IMR-90 (cell line): ENCODE data around the gene PRELP. TPM values are rescaled to one million over a fixed set of nuclear protein-coding genes. Genes with fewer than 3 reads are reported as not detected.

Experiments
- ATAC-seq: fragments of 200-7000 bp; cut with Tn5 transposase; 2 replicates; pipeline ENCODE4 v1.9.1; 2020; ENCODE audit warnings: low read depth, mild to moderate bottlenecking, moderate library complexity
- BruUV-seq: library from RNA; stranded (reverse); fragments of 400-500 nt; replicated peaks from 2 replicates; lab custom pipeline; 2021; lab: Mats Ljungman, UMichigan
- CTCF ChIA-PET: fragments of 300-600 bp; formaldehyde crosslinking; extraction: SDS; loops from one replicate; lab custom pipeline; 2021; ENCODE audit warnings: antibody characterized with exemption; lab: Yijun Ruan, JAX
- POLR2A ChIA-PET: fragments of 300-600 bp; sonication (Branson Sonifier 250); formaldehyde crosslinking; loops from one replicate; lab custom pipeline; 2022; ENCODE audit warnings: antibody characterized with exemption; ENCODE audit not compliant: unreplicated experiment; lab: Charles Lee
- DNase-seq: peaks from one replicate; pipeline ENCODE4 v3.0.0; 2013
- H2AFZ ChIP-seq: replicated peaks from 2 replicates; pipeline ENCODE3; 2013; ENCODE audit warnings: low read length, mild to moderate bottlenecking; ENCODE audit not compliant: poor library complexity
- H2AK5ac ChIP-seq: 2 replicates; pipeline ENCODE4 v1.6.1; 2013; ENCODE audit warnings: low read depth, low read length, inconsistent platforms
- H2AK9ac ChIP-seq: replicated peaks from 2 replicates; pipeline ENCODE3; 2013; ENCODE audit warnings: mild to moderate bottlenecking, low read depth, low read length, moderate library complexity; ENCODE audit not compliant: poor library complexity
- H2BK120ac ChIP-seq: 2 replicates; pipeline ENCODE4 v1.6.1; 2013; ENCODE audit warnings: low read depth, low read length, inconsistent platforms
- H2BK15ac ChIP-seq: 3 replicates; pipeline ENCODE4 v1.6.1; 2013; ENCODE audit warnings: low read depth, low read length, inconsistent platforms
- H2BK20ac ChIP-seq: 2 replicates; pipeline ENCODE4 v1.6.1; 2013; ENCODE audit warnings: low read depth, mild to moderate bottlenecking, inconsistent platforms, low read length, moderate library complexity
- H2BK5ac ChIP-seq: 2 replicates; pipeline ENCODE4 v1.6.1; 2013; ENCODE audit warnings: mild to moderate bottlenecking, low read depth, low read length, inconsistent platforms; ENCODE audit not compliant: poor library complexity, severe bottlenecking
- H3K14ac ChIP-seq: replicated peaks from 2 replicates; pipeline ENCODE4 v1.6.1; 2013; ENCODE audit warnings: low read depth, low read length, inconsistent platforms
- H3K18ac ChIP-seq: 2 replicates; pipeline ENCODE4 v1.6.1; 2013; ENCODE audit warnings: low read depth, low read length, control low read depth
- H3K23ac ChIP-seq: 2 replicates; pipeline ENCODE4 v1.6.1; 2013; ENCODE audit warnings: low read depth, low read length, inconsistent platforms
- H3K27ac ChIP-seq: 2 replicates; pipeline ENCODE4 v1.5.1; 2013; ENCODE audit warnings: mild to moderate bottlenecking, control low read depth, low read length; ENCODE audit not compliant: insufficient read depth
- H3K27me3 ChIP-seq: 2 replicates; pipeline ENCODE4 v1.6.1; 2013; ENCODE audit warnings: low read length; ENCODE audit not compliant: control insufficient read depth, insufficient read depth
- H3K36me3 ChIP-seq: 2 replicates; pipeline ENCODE4 v1.6.1; 2013; ENCODE audit warnings: low read length, mixed read lengths; ENCODE audit not compliant: control insufficient read depth, insufficient read depth
- H3K4ac ChIP-seq: 2 replicates; pipeline ENCODE4 v1.6.1; 2013; ENCODE audit warnings: low read depth, low read length, inconsistent platforms
- H3K4me1 ChIP-seq: 2 replicates; pipeline ENCODE4 v1.6.1; 2013; ENCODE audit warnings: low read length, mixed read lengths; ENCODE audit not compliant: control insufficient read depth, insufficient read depth
- H3K4me2 ChIP-seq: 2 replicates; pipeline ENCODE4 v1.6.1; 2013; ENCODE audit warnings: low read depth, mild to moderate bottlenecking, control low read depth, low read length, moderate library complexity
- H3K4me3 ChIP-seq: 2 replicates; pipeline ENCODE4 v1.5.1; 2013; ENCODE audit warnings: low read depth, mild to moderate bottlenecking, control low read depth, low read length, moderate library complexity; ENCODE audit not compliant: insufficient read depth
- H3K56ac ChIP-seq: 2 replicates; pipeline ENCODE4 v1.6.1; 2013; ENCODE audit warnings: low read length, inconsistent platforms; ENCODE audit not compliant: insufficient read depth; ENCODE audit errors: extremely low read depth
- H3K79me1 ChIP-seq, 2 experiments: 2 replicates each; pipeline ENCODE4 v1.6.1; 2013; ENCODE audit warnings: low read length in 2 of 2, inconsistent platforms in 1 of 2, low read depth in 1 of 2
- H3K9ac ChIP-seq: 2 replicates; pipeline ENCODE4 v1.6.1; 2013; ENCODE audit warnings: low read depth, low read length, control low read depth
- H3K9me1 ChIP-seq: 2 replicates; pipeline ENCODE4 v1.6.1; 2013; ENCODE audit warnings: low read length, inconsistent platforms; ENCODE audit not compliant: insufficient read depth
- H3K9me3 ChIP-seq: 2 replicates; pipeline ENCODE4 v1.6.1; 2013; ENCODE audit warnings: low read length; ENCODE audit not compliant: control insufficient read depth, insufficient read depth
- H4K20me1 ChIP-seq: 2 replicates; pipeline ENCODE4 v1.6.1; 2013; ENCODE audit warnings: low read length, inconsistent platforms; ENCODE audit not compliant: insufficient read depth
- H4K5ac ChIP-seq: 2 replicates; pipeline ENCODE4 v1.6.1; 2013; ENCODE audit warnings: mild to moderate bottlenecking, low read depth, low read length, control low read depth
- H4K8ac ChIP-seq, 2 experiments: 2 replicates each; pipeline ENCODE4 v1.6.1; 2013; ENCODE audit warnings: low read depth in 2 of 2, low read length in 2 of 2, control low read depth in 1 of 2, inconsistent platforms in 1 of 2
- H4K91ac ChIP-seq: 2 replicates; pipeline ENCODE4 v1.6.1; 2013; ENCODE audit warnings: low read depth, low read length, inconsistent platforms; ENCODE audit not compliant: insufficient read depth
- ELK1 ChIP-seq: fragments of 150-350 bp; IDR thresholded peaks from 2 replicates; pipeline ENCODE4 v1.6.1; 2016; ENCODE audit warnings: low read depth, mild to moderate bottlenecking, low read length, moderate library complexity, borderline replicate concordance
- MAFK ChIP-seq: IDR thresholded peaks from 2 replicates; pipeline ENCODE4 v1.6.1; 2012; ENCODE audit warnings: low read depth, low read length, improper control_type of control experiment
- RFX5 ChIP-seq: IDR thresholded peaks from 2 replicates; pipeline ENCODE4 v1.8.0; 2012; ENCODE audit warnings: low read depth, mild to moderate bottlenecking, low read length, moderate library complexity
- WGBS, 2 experiments: methylation state at CpG; one replicate each; pipeline versions ENCODE4 v1.1.5 to v1.1.7; 2013; ENCODE audit warnings: missing lambda C conversion rate in 2 of 2; ENCODE audit not compliant: insufficient read length in 1 of 2; ENCODE audit errors: extremely low coverage in 2 of 2; 5-methylcytosine and 5-hydroxymethylcytosine counted together
- dilution Hi-C: fragments of 300-500 bp; cut with HindIII; formaldehyde crosslinking; loops from one replicate; pipeline ENCODE4 v1.14.3; 2018; ENCODE audit warnings: low sequenced_read_pairs; ENCODE audit not compliant: unreplicated experiment
- in situ Hi-C: fragments of 300-500 bp; cut with MboI; formaldehyde crosslinking; loops from 3 replicates; pipeline ENCODE4 v1.14.3; 2019; ENCODE audit warnings: low sequenced_read_pairs, inconsistent platforms, mixed read lengths
- intact Hi-C: fragments of 100-400 bp; cut with micrococcal nuclease; formaldehyde crosslinking; loops from 2 replicates; pipeline ENCODE4 v1.10.0; 2022
- polyA plus RNA-seq, 3 experiments: library from polyadenylated mRNA; depleted of rRNA; stranded (reverse); fragments of >200 nt; gene quantifications; 2 replicates each; pipeline ENCODE4 v1.2.3, GENCODE V29; 2012; ENCODE audit warnings: low replicate concordance in 1 of 3
- total RNA-seq: library from RNA; depleted of rRNA; stranded (reverse); fragments of >200 nt; gene quantifications from 2 replicates; pipeline ENCODE4 v1.2.3, GENCODE V29; 2012

The PRELP gene
- total and polyA plus RNA-seq, 2 of the 4 experiments (the other 2 are of a cell fraction): 0.56 TPM; not detected in 1

GRCh38 chr1:203454986-203455471, 20.6 kb upstream of the PRELP start:
- dilution Hi-C loops (no loop called here), in situ Hi-C loops (no loop called here), intact Hi-C loops (no loop called here)
- 84% methylated on average over 14 of the region's 18 CpGs; no CpG with 5 or more reads in 1 of the 2 experiments for WGBS, 2 experiments
- Histone ChIP-seq H3K56ac (no peak overlapping the region), H3K79me1 (no peaks in the 10 kb centered on the region), H3K4me1 (no peaks in the 10 kb centered on the region), H4K5ac (no peak overlapping the region), H3K27ac (no peak overlapping the region), H2BK120ac (no peak overlapping the region), H3K9ac (no peak overlapping the region), H2BK5ac (no peak overlapping the region), H3K23ac (no peak overlapping the region), H3K9me1 (no peaks in the 10 kb centered on the region), H3K18ac (no peak overlapping the region), H3K4me3 (no peak overlapping the region), H4K20me1 (no peaks in the 10 kb centered on the region), H2BK15ac (no peak overlapping the region), H2BK20ac (no peak overlapping the region), H4K91ac (no peak overlapping the region), H3K4me2 (no peak overlapping the region), H3K9me3 (no peaks in the 10 kb centered on the region), H3K36me3 (no peaks in the 10 kb centered on the region), H3K27me3 (peaks cover 34% of the 10 kb centered on the region), H3K4ac (no peak overlapping the region), H2AK9ac (no peak overlapping the region), H2AK5ac (no peak overlapping the region), H3K14ac (no peak overlapping the region), H2AFZ (no peak overlapping the region), H4K8ac (no peak overlapping the region)
- BruUV-seq: no TSS peak
- ChIA-PET CTCF (no interaction called here), POLR2A (no interaction called here)
- no peak for ATAC-seq
- TF ChIP-seq MAFK (no peak), RFX5 (no peak), ELK1 (no peak)
- DNase-seq: no peak
